Breast epithelium (tissue), 3 donors: ENCODE data around the gene SLC35E2B.
"Not testable (repeated sequence)": the region's sequence is repeated elsewhere in the genome, so short reads cannot be mapped to it uniquely, and the experiment has no call there.

ENCODE experiments used
- CTCF ChIP-seq, 3 donors: fragments of 450-650 bp; IDR thresholded peaks; one replicate each; pipeline ENCODE4 v1.5.1; 2016 to 2017; ENCODE audit warnings: antibody characterized with exemption in 3 of 3, mild to moderate bottlenecking in 3 of 3, moderate library complexity in 3 of 3
- POLR2A ChIP-seq: fragments of 450-650 bp; IDR thresholded peaks from one replicate; pipeline ENCODE4 v1.6.1; 2016; ENCODE audit warnings: antibody characterized with exemption, mild to moderate bottlenecking, moderate library complexity
- POLR2AphosphoS5 ChIP-seq, 3 donors: sonication (generic); formaldehyde crosslinking; IDR thresholded peaks; one replicate each; pipeline ENCODE4 v1.6.1; 2017; ENCODE audit warnings: antibody characterized with exemption in 3 of 3

GRCh38 chr1:1707241-1707640 lies 14.6 kb upstream of the SLC35E2B start:
- TF ChIP-seq CTCF (IDR thresholded peaks at IDR 0.05); POLR2AphosphoS5 (IDR thresholded peaks at IDR 0.05); POLR2A: not testable (repeated sequence)
